Spinal cord (tissue), 10 donors: ENCODE data around the gene PRKAR1A. TPM values are rescaled to one million over a fixed set of nuclear protein-coding genes. Genes with fewer than 3 reads are reported as not detected.
"Not testable (repeated sequence)": the region's sequence is repeated elsewhere in the genome, so short reads cannot be mapped to it uniquely, and the experiment has no call there.

Experiments
- DNase-seq, 6 donors: peaks; one replicate each; pipeline versions ENCODE4 v3.0.0 to v3.0.0-alpha.2; 2013 to 2015; ENCODE audit warnings: low spot score in 6 of 6, low read depth in 4 of 6
- H3K27ac ChIP-seq: one replicate; pipeline ENCODE4 v1.5.1; 2013; ENCODE audit warnings: low read depth, low read length, control low read depth
- H3K27me3 ChIP-seq: one replicate; pipeline ENCODE4 v1.6.1; 2013; ENCODE audit warnings: low read length; ENCODE audit not compliant: control insufficient read depth, insufficient read depth
- H3K36me3 ChIP-seq: one replicate; pipeline ENCODE4 v1.6.1; 2013; ENCODE audit warnings: low read length; ENCODE audit not compliant: control insufficient read depth, insufficient read depth
- H3K4me1 ChIP-seq: one replicate; pipeline ENCODE4 v1.6.1; 2013; ENCODE audit warnings: low read length; ENCODE audit not compliant: control insufficient read depth, insufficient read depth
- H3K4me3 ChIP-seq: one replicate; pipeline ENCODE4 v1.5.1; 2013; ENCODE audit warnings: low read depth, low read length, control low read depth
- H3K9me3 ChIP-seq: one replicate; pipeline ENCODE4 v1.6.1; 2013; ENCODE audit warnings: low read length; ENCODE audit not compliant: control insufficient read depth, insufficient read depth
- WGBS: methylation state at CpG from one replicate; pipeline ENCODE4 v1.1.5; 2013; ENCODE audit warnings: missing lambda C conversion rate; ENCODE audit not compliant: insufficient coverage; 5-methylcytosine and 5-hydroxymethylcytosine counted together
- polyA plus RNA-seq, 2 donors: library from polyadenylated mRNA; unstranded; fragments of 120-200 nt; gene quantifications; one replicate each; pipeline ENCODE4 v1.2.1, GENCODE V29; 2013; ENCODE audit not compliant: insufficient read length in 2 of 2
- total RNA-seq, 2 donors: library from RNA; depleted of rRNA in 1 of 2; stranded (reverse); fragments of 120-200 nt in 1 of 2; fragments of >200 nt in 1 of 2; gene quantifications; one replicate each; pipeline versions ENCODE4 v1.2.3 to v1.2.4, GENCODE V29; 2013 to 2014
- donor health status: healthy.

PRKAR1A gene
- total and polyA plus RNA-seq, 4 donors: 245 to 397 (median 310) TPM

- WGBS: 74% methylated on average over 10 of the region's 12 CpGs
- Histone ChIP-seq H3K27ac (no peak overlapping the region), H3K9me3 (no peaks in the 10 kb centered on the region), H3K36me3 (no peaks in the 10 kb centered on the region), H3K4me1 (peaks cover 4% of the 10 kb centered on the region), H3K4me3 (no peak overlapping the region), H3K27me3 (no peaks in the 10 kb centered on the region)
- DNase-seq: no peak
These were observed 20.6 kb upstream of the PRKAR1A start for GRCh38 chr17:68491381-68492231.

DNA sequence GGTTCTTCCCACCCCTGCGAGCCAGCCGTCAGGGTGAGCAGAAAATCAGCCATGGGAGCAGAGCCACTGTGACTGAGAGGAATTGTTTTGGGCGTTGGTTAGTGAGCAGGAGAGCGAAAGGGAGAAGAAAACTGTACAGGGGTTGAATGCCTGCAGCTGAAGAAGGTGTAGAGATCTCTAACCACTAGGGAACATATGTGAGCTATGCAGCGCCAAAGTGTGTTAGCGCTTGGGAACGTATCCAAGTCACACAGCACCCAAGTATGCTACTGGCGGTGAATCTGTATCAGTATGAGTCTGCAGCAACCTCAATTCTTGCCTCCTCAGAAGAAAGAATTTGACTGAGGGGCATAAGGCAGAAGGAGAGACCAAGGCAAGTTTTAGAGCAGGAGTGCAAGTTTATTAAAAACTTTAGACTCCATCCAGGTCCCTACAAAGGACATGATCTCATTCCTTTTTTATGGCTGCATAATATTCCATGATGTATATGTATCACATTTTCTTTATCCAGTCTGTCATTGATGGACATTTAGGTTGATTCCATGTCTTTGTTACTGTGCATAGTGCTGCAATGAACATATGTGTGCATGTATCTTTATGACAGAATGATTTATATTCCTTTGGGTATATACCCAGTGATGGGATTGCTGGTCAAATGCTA lies 19.7 kb upstream of the PRKAR1A start:
- not testable (repeated sequence) for H3K36me3 ChIP-seq, H3K27ac ChIP-seq, H3K27me3 ChIP-seq, H3K4me1 ChIP-seq, H3K4me3 ChIP-seq, DNase-seq, H3K9me3 ChIP-seq
- 95% methylated on average over 8 of the region's 8 CpGs for WGBS

- H3K4me3 ChIP-seq: no peak overlapping the region
- H3K9me3 ChIP-seq: no peaks in the 10 kb centered on the region
- H3K4me1 ChIP-seq: peaks cover 4% of the 10 kb centered on the region
- no peak for DNase-seq
- H3K27me3 ChIP-seq: no peaks in the 10 kb centered on the region
- H3K36me3 ChIP-seq: no peaks in the 10 kb centered on the region
- no peak overlapping the region for H3K27ac ChIP-seq
- 90% methylated on average over 3 of the region's 4 CpGs for WGBS
These were observed 17.1 kb upstream of the PRKAR1A start for GRCh38 chr17:68495081-68495480.

DNA sequence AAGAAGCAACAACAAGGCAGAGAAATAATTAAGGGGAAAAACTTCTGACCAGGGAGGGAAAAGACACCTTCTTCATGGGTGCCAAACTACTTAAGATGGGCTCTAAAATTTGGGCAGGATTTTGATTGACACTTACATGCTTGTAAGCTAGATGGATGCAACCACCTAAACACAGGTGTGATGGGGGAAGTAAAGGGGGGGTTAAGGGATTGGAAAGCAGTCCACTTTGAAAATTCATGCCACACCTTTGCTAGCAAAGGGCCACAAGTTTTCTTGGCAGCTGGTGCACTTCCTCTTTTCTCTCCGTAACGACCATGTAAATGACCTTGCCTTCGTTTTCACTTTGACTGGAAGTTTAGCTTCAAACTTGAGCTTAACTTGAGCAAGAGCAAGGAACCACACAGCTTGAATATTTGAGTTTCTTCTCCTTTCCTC lies 14.3 kb upstream of the PRKAR1A start:
- H3K27ac ChIP-seq: no peak overlapping the region
- whole genome bisulfite sequencing: 25% methylated on average over 3 of the region's 3 CpGs
- peaks cover 2% of the 10 kb centered on the region for H3K27me3 ChIP-seq
- no peaks in the 10 kb centered on the region for H3K4me1 ChIP-seq
- no peaks in the 10 kb centered on the region for H3K36me3 ChIP-seq
- no peaks in the 10 kb centered on the region for H3K9me3 ChIP-seq
- DNase-seq: no peak
- no peak overlapping the region for H3K4me3 ChIP-seq

- no peak overlapping the region for H3K4me3 ChIP-seq
- H3K27me3 ChIP-seq: peaks cover 2% of the 10 kb centered on the region
- no peaks in the 10 kb centered on the region for H3K9me3 ChIP-seq
- 62% methylated on average over 4 of the region's 7 CpGs for WGBS
- no peak for DNase-seq
- no peak overlapping the region for H3K27ac ChIP-seq
- no peaks in the 10 kb centered on the region for H3K36me3 ChIP-seq
- no peaks in the 10 kb centered on the region for H3K4me1 ChIP-seq
These were observed 13.5 kb upstream of the PRKAR1A start for GRCh38 chr17:68498479-68499326.

- no peaks in the 10 kb centered on the region for H3K36me3 ChIP-seq
- H3K4me3 ChIP-seq: no peak overlapping the region
- H3K9me3 ChIP-seq: no peaks in the 10 kb centered on the region
- DNase-seq: no peak
- WGBS: 93% methylated on average over 3 of the region's 5 CpGs
- H3K27ac ChIP-seq: no peak overlapping the region
- peaks cover 2% of the 10 kb centered on the region for H3K27me3 ChIP-seq
- no peaks in the 10 kb centered on the region for H3K4me1 ChIP-seq
These were observed 12.6 kb upstream of the PRKAR1A start for GRCh38 chr17:68499587-68499986.

GRCh38 chr17:68501074-68501473 lies 11.2 kb upstream of the PRKAR1A start:
- H3K9me3 ChIP-seq: no peaks in the 10 kb centered on the region
- H3K4me3 ChIP-seq: no peak overlapping the region
- WGBS: 81% methylated on average over 3 of the region's 3 CpGs
- peaks cover 2% of the 10 kb centered on the region for H3K27me3 ChIP-seq
- H3K27ac ChIP-seq: no peak overlapping the region
- no peaks in the 10 kb centered on the region for H3K36me3 ChIP-seq
- H3K4me1 ChIP-seq: no peaks in the 10 kb centered on the region
- DNase-seq: no peak

- DNase-seq: no peak
- peaks cover 12% of the 10 kb centered on the region for H3K4me1 ChIP-seq
- no peaks in the 10 kb centered on the region for H3K36me3 ChIP-seq
- H3K9me3 ChIP-seq: no peaks in the 10 kb centered on the region
- WGBS: 78% methylated on average over 1 of the region's 1 CpG
- H3K27ac ChIP-seq: no peak overlapping the region
- no peak overlapping the region for H3K4me3 ChIP-seq
- H3K27me3 ChIP-seq: peaks cover 2% of the 10 kb centered on the region
These were observed 6.3 kb upstream of the PRKAR1A start for GRCh38 chr17:68505951-68506350.

DNA sequence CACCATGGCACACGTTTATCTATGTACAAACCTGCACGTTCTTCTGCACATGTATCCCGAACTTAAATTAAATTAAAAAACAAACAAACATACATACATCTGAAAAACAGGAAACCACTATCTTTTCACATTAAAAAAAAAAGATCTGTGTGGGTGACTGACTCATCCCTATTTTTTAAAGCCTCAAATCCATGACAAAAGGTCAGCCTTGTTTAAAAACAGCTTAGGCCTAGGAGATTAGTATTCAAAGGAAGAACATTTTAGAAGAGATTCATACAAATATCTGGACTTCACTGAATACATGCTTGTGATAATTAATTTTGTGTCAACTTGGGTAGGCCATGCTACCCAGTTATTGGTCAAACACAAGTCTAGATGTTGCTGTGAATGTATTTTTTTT lies 4.7 kb upstream of the PRKAR1A start:
- WGBS: no CpG with 5 or more reads among the region's 3 CpGs
- DNase-seq: no peak
- H3K27me3 ChIP-seq: no peaks in the 10 kb centered on the region
- H3K4me3 ChIP-seq: no peak overlapping the region
- peaks cover 15% of the 10 kb centered on the region for H3K4me1 ChIP-seq
- H3K9me3 ChIP-seq: no peaks in the 10 kb centered on the region
- H3K27ac ChIP-seq: no peak overlapping the region
- H3K36me3 ChIP-seq: no peaks in the 10 kb centered on the region
